Smooth muscle cell (in vitro differentiated cells): ENCODE measurements around the gene PLEKHG5. TPM values are rescaled to one million over a fixed set of nuclear protein-coding genes. Genes with fewer than 3 reads are reported as not detected.

Experiments used
- DNase-seq: peaks from one replicate; lab custom pipeline; 2025; ENCODE audit not compliant: unreplicated experiment; lab: John Stamatoyannopoulos, UW
- H2AFZ ChIP-seq: fragments of 200-600 bp; sonication (generic); 2 replicates; pipeline ENCODE4 v1.6.0; 2016; ENCODE audit warnings: antibody characterized with exemption, low read depth, mild to moderate bottlenecking
- H3F3A ChIP-seq: fragments of 200-600 bp; sonication (generic); 2 replicates; pipeline ENCODE4 v1.6.0; 2017; ENCODE audit warnings: antibody characterized with exemption, low read depth
- H3K27ac ChIP-seq: fragments of 200-600 bp; sonication (generic); 2 replicates; pipeline ENCODE4 v1.5.1; 2016; ENCODE audit warnings: low read depth, mild to moderate bottlenecking
- H3K27me3 ChIP-seq: fragments of 200-600 bp; sonication (generic); 2 replicates; pipeline ENCODE4 v1.6.1; 2016; ENCODE audit warnings: low read depth, mild to moderate bottlenecking
- H3K36me3 ChIP-seq: fragments of 200-600 bp; sonication (generic); 2 replicates; pipeline ENCODE4 v1.5.1; 2016; ENCODE audit warnings: low read depth
- H3K4me1 ChIP-seq: fragments of 200-600 bp; sonication (generic); 2 replicates; pipeline ENCODE4 v1.5.1; 2016; ENCODE audit warnings: low read depth
- H3K4me2 ChIP-seq: fragments of 200-600 bp; sonication (generic); 2 replicates; pipeline ENCODE4 v1.6.0; 2016; ENCODE audit warnings: mild to moderate bottlenecking
- H3K4me3 ChIP-seq: fragments of 200-600 bp; sonication (generic); 2 replicates; pipeline ENCODE4 v1.5.1; 2016; ENCODE audit warnings: mild to moderate bottlenecking
- H3K79me2 ChIP-seq: fragments of 200-600 bp; sonication (generic); 2 replicates; pipeline ENCODE4 v1.6.0; 2016; ENCODE audit warnings: low read depth, mild to moderate bottlenecking
- H3K9ac ChIP-seq: fragments of 200-600 bp; sonication (generic); 2 replicates; pipeline ENCODE4 v1.6.0; 2016; ENCODE audit warnings: low read depth
- H3K9me3 ChIP-seq: fragments of 200-600 bp; sonication (generic); replicated peaks from 2 replicates; pipeline ENCODE4 v1.5.1; 2016; ENCODE audit warnings: low read depth
- H4K20me1 ChIP-seq: fragments of 200-600 bp; sonication (generic); 2 replicates; pipeline ENCODE4 v1.6.0; 2016; ENCODE audit warnings: low read depth
- WGBS: methylation state at CpG from one replicate; pipeline ENCODE4 v1.1.7; 2016; ENCODE audit warnings: low lambda C conversion rate; 5-methylcytosine and 5-hydroxymethylcytosine counted together
- polyA plus RNA-seq: library from polyadenylated mRNA; unstranded; fragments of >200 nt; fragmentation: Nextera tagmentation; extraction: Ambion mirVana; gene quantifications from 2 replicates; pipeline ENCODE4 v1.2.1, GENCODE V29; 2016
- total RNA-seq: library from RNA; depleted of rRNA; stranded (reverse); fragments of >200 nt; gene quantifications from 2 replicates; pipeline ENCODE4 v1.2.3, GENCODE V29; 2014
- TF ChIP-seq, protein P1 (sequence below): fragments of 200-600 bp; sonication (generic); IDR thresholded peaks from 2 replicates; pipeline ENCODE4 v1.5.1; 2017; ENCODE audit warnings: borderline replicate concordance, mild to moderate bottlenecking, antibody characterized with exemption; ENCODE audit not compliant: insufficient read depth, poor library complexity, severe bottlenecking

The PLEKHG5 gene
- total and polyA plus RNA-seq, 2 experiments from 2014 or later, result 10.6 to 14.5 TPM

DNA sequence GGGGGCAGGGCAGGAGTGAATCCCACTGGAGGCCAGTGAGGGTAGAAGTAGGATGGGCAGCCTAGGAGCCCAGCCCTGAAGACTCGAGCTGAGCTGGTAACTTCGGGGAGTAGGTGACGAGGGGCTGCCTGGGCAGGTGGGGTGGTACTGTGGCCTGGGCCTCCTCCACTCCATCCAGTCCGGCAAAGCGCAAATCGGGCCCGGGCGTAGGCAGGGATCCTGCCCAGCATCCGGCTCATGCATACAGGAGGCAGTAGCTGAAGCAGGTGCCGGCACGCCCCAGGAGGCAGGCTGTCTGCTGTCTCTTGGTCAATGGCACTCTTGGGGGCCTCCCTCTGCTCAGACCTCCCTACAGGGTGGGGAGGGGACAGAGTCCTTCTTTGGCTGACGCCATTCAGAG, 24.2 kb downstream of the PLEKHG5 start:
- Histone ChIP-seq H3K4me1 (no peaks in the 10 kb centered on the region), H2AFZ (no peak overlapping the region), H3K27me3 (no peaks in the 10 kb centered on the region), H3K9ac (no peak overlapping the region), H3K79me2 (no peaks in the 10 kb centered on the region), H3K27ac (no peak overlapping the region), H4K20me1 (peaks cover 33% of the 10 kb centered on the region), H3F3A (no peaks in the 10 kb centered on the region), H3K4me2 (no peak overlapping the region), H3K4me3 (no peak overlapping the region), H3K36me3 (no peaks in the 10 kb centered on the region), H3K9me3 (no peaks in the 10 kb centered on the region)
- TF ChIP-seq, protein P1, sequence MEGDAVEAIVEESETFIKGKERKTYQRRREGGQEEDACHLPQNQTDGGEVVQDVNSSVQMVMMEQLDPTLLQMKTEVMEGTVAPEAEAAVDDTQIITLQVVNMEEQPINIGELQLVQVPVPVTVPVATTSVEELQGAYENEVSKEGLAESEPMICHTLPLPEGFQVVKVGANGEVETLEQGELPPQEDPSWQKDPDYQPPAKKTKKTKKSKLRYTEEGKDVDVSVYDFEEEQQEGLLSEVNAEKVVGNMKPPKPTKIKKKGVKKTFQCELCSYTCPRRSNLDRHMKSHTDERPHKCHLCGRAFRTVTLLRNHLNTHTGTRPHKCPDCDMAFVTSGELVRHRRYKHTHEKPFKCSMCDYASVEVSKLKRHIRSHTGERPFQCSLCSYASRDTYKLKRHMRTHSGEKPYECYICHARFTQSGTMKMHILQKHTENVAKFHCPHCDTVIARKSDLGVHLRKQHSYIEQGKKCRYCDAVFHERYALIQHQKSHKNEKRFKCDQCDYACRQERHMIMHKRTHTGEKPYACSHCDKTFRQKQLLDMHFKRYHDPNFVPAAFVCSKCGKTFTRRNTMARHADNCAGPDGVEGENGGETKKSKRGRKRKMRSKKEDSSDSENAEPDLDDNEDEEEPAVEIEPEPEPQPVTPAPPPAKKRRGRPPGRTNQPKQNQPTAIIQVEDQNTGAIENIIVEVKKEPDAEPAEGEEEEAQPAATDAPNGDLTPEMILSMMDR, result no peak
- DNase-seq, result no peak
- WGBS, result 94% methylated on average over 8 of the region's 12 CpGs

DNA sequence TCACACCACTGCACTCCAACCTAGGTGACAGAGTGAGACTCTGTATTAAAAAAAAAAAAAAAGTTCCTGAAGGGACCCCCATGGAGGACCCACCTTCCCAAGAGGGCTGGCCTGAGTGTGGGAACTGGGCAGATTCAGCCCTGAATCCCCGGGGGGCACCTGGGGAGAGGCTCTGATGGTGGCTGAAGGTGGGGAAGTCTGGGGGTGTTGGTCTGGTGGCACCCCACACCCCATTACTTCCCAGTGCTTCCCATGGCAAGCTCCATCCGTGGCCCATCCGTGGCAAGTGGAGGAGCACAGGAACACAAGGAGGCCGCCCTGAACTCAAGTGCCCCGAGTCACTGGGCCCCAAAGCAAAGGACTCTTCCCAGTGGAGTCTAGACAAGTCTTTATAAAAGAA, 24.7 kb downstream of the PLEKHG5 start:
- Histone ChIP-seq H3K27ac (no peak overlapping the region), H2AFZ (no peak overlapping the region), H4K20me1 (peaks cover 28% of the 10 kb centered on the region), H3K4me3 (no peak overlapping the region), H3K27me3 (no peaks in the 10 kb centered on the region), H3F3A (no peaks in the 10 kb centered on the region), H3K9me3 (no peaks in the 10 kb centered on the region), H3K9ac (no peak overlapping the region), H3K4me1 (no peaks in the 10 kb centered on the region), H3K4me2 (no peak overlapping the region), H3K36me3 (no peaks in the 10 kb centered on the region), H3K79me2 (no peaks in the 10 kb centered on the region)
- DNase-seq, result no peak
- TF ChIP-seq, protein P1, result no peak
- WGBS, result 94% methylated on average over 5 of the region's 5 CpGs

- no peak for DNase-seq
- no peaks in the 10 kb centered on the region for H3K4me1 ChIP-seq
- no peak within 1 kb of the TSS for H3K9ac ChIP-seq
- H3K9me3 ChIP-seq, result no peaks in the 10 kb centered on the region
- no peaks in the 10 kb centered on the region for H3F3A ChIP-seq
- no peaks in the 10 kb centered on the region for H3K27me3 ChIP-seq
- no peak within 1 kb of the TSS for H3K27ac ChIP-seq
- peaks cover 24% of the 10 kb centered on the region for H4K20me1 ChIP-seq
- no peak within 1 kb of the TSS for H2AFZ ChIP-seq
- no peaks in the 10 kb centered on the region for H3K79me2 ChIP-seq
- 25% methylated on average over 31 of the region's 43 CpGs for WGBS
- no peak within 1 kb of the TSS for H3K4me2 ChIP-seq
- no peak within 1 kb of the TSS for H3K4me3 ChIP-seq
- H3K36me3 ChIP-seq, result no peaks in the 10 kb centered on the region
- TF ChIP-seq, protein P1, result no peak
Measured at GRCh38 chr1:6466023-6466422, 25.4 kb downstream of the PLEKHG5 start, which contains the start of gene TNFRSF25. Gene TNFRSF25, minus strand, starts transcription at chr1:6466173. Its CDS starts 66 bp downstream, at chr1:6466107.

DNA sequence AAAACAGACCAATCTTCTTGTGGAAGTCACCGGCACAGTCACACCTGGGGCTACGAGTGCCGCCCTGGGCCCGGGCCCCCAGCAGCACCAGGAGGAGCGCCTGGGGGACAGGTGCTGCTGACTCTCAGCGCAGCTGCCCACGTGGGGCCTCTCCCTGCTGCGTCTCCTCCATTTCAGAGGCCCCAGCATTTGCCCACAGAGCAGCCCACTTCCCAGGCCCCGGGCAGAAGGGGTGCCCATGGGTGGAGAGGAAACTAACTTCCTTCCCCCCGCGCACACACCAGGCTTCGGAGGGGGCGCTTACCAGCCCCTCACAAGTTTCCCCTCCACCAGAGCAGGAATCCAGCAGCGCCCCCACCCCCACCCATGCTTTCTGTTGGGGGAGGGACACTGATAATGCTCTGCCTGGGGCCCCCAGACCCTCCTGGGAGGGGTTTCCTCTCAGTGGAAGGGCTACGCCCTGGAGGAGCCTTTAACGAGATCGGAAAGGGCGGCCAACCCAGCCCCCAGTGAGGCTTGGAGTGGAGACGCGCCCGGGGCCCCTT, 25.9 kb downstream of the PLEKHG5 start:
- Histone ChIP-seq H3K9ac (no peak overlapping the region), H3K79me2 (no peaks in the 10 kb centered on the region), H2AFZ (no peak overlapping the region), H3F3A (no peaks in the 10 kb centered on the region), H3K9me3 (no peaks in the 10 kb centered on the region), H3K27me3 (no peaks in the 10 kb centered on the region), H3K27ac (no peak overlapping the region), H3K36me3 (no peaks in the 10 kb centered on the region), H3K4me3 (no peak overlapping the region), H3K4me1 (peaks cover 2% of the 10 kb centered on the region), H3K4me2 (no peak overlapping the region), H4K20me1 (peaks cover 19% of the 10 kb centered on the region)
- TF ChIP-seq, protein P1, result no peak
- no peak for DNase-seq
- WGBS, result 82% methylated on average over 16 of the region's 21 CpGs
